H1 (cell line): ENCODE data around the gene ZNF20. TPM values are rescaled to one million over a fixed set of nuclear protein-coding genes. Genes with fewer than 3 reads are reported as not detected.

ENCODE experiments used
- BCL11A ChIP-seq, 2 experiments: IDR thresholded peaks; one replicate each; pipeline ENCODE4 v1.6.1; 2011; ENCODE audit warnings: low read depth in 2 of 2, low read length in 2 of 2, mild to moderate bottlenecking in 2 of 2
- CHD7 ChIP-seq: fragments of 300-600 bp; sonication (generic); IDR thresholded peaks from 2 replicates; pipeline ENCODE4 v1.7.1; 2012; ENCODE audit warnings: low read length, moderate library complexity, mild to moderate bottlenecking, inconsistent platforms; ENCODE audit not compliant: insufficient replicate concordance
- CTBP2 ChIP-seq: IDR thresholded peaks from 2 replicates; pipeline ENCODE4 v1.7.0; 2011; ENCODE audit warnings: borderline replicate concordance, mild to moderate bottlenecking, moderate library complexity, mixed read lengths, low read length; ENCODE audit not compliant: insufficient read depth, insufficient read length
- GABPA ChIP-seq: IDR thresholded peaks from 2 replicates; pipeline ENCODE4 v1.6.1; 2011; ENCODE audit warnings: mild to moderate bottlenecking, low read length, moderate library complexity, borderline replicate concordance; ENCODE audit not compliant: insufficient read depth
- GTF2F1 ChIP-seq: IDR thresholded peaks from 2 replicates; pipeline ENCODE4 v1.6.1; 2012; ENCODE audit warnings: low read depth, low read length, improper control_type of control experiment, borderline replicate concordance
- HDAC6 ChIP-seq: IDR thresholded peaks from one replicate; pipeline ENCODE4 v1.7.1; 2012; ENCODE audit warnings: low read depth, mild to moderate bottlenecking, inconsistent platforms, low read length, moderate library complexity
- KDM4A ChIP-seq: IDR thresholded peaks from one replicate; pipeline ENCODE4 v1.7.1; 2012; ENCODE audit warnings: low read depth, mild to moderate bottlenecking, moderate library complexity, low read length, inconsistent platforms; ENCODE audit not compliant: severe bottlenecking
- SP2 ChIP-seq: IDR thresholded peaks from 2 replicates; pipeline ENCODE4 v1.6.1; 2012; ENCODE audit warnings: mild to moderate bottlenecking, low read length, inconsistent platforms
- TAF1 ChIP-seq: IDR thresholded peaks from 2 replicates; pipeline ENCODE4 v1.6.1; 2011; ENCODE audit warnings: mild to moderate bottlenecking, low read depth, low read length
- YY1 ChIP-seq: IDR thresholded peaks from 2 replicates; pipeline ENCODE4 v1.6.1; 2011; ENCODE audit warnings: low read depth, mild to moderate bottlenecking, low read length
- polyA plus RNA-seq, 7 experiments: library from polyadenylated mRNA; depleted of rRNA in 3 of 7; stranded (reverse) in 5 of 7; unstranded in 2 of 7; fragments of >200 nt in 5 of 7; fragments of 200-250 nt in 2 of 7; gene quantifications; 1 replicate in 5 of 7; 2 replicates in 1 of 7; 4 replicates in 1 of 7; pipeline versions ENCODE4 v1.2.1 to v1.2.3, GENCODE V29; 2011 to 2013; ENCODE audit warnings: missing spikeins in 2 of 7, mixed read lengths in 2 of 7
- total RNA-seq: library from RNA; stranded (reverse); fragmentation: NEBNext Ultra II Directional; extraction: Animal tissue kit (Norgen Biotek cat#: 25700); gene quantifications from 2 replicates; pipeline ENCODE4 v1.2.1, GENCODE V29; 2021

ZNF20 gene
- total and polyA plus RNA-seq, 2 of the 8 experiments (the other 6 are each of a cell fraction or from before 2014, with no cell fraction given): 1.6 to 9.0 TPM

DNA sequence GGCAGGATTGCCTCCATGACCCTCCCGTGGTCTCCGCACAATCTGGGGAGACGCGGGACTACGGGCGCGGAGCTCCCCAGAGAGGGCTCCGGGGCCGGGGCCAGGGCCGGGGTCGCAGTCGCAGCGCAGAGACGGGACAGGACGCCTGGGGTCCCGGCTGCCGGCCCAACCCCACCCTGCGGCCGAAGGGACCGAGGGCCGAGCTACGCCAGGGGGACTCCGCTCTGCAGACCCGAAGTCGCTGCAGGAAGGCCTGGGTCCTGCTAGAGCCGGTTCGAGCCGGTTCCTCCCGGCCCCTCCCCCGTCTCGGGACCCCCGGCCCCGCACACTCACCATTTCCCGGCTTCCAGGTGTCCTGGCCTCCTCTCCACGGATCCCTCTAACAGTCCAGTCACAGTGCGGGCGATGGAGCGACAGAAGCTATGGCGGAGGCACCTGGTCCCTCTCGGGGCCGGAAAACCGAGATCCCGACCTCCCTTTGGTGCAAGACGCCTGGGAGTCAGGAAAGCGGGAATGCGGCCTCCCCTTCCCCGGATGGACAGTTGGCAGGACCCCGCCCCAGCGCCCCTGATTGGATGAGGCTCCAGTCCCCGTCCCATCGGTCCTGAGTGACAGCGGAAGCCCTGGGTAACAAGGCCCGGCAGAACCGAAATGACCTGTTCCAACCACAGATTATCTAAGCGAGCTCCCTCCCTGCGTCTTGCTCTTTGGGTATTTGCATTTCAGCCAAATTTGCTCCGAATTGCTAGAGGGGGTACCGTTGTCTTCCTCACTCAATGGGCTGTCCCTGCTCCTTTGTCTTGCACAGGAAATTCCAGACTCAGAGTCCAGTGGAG lies 16.3 kb upstream of the ZNF20 start, which contains the start of gene ZNF625 (continued):
- TF ChIP-seq CHD7 (no peak), GABPA (no peak), TAF1 (peak; percentile 93), YY1 (no peak; the same call in 1 of the 2 replicates), GTF2F1 (peak; percentile 48; the same call in 1 of the 2 replicates), CTBP2 (no peak), KDM4A (peak; percentile 43), HDAC6 (no peak), BCL11A (IDR thresholded peaks at IDR 0.05; ENCODE audit: low read depth in 2 of 2, low read length in 2 of 2) (no peak), SP2 (no peak)
